B cell (primary cell): ENCODE results near the gene TSEN34.
A peak's percentile ranks its signal among the peaks of the same experiment; 100 is the strongest.

Source experiments
- EZH2 ChIP-seq: IDR thresholded peaks from 2 replicates; pipeline ENCODE4 v1.6.1; 2012; ENCODE audit warnings: borderline replicate concordance, low read depth, mild to moderate bottlenecking, moderate library complexity, low read length; ENCODE audit not compliant: insufficient read depth, poor library complexity, severe bottlenecking
- TF ChIP-seq, protein P1 (sequence below): fragments of 200-600 bp; IDR thresholded peaks from one replicate; pipeline ENCODE4 v1.8.0; 2022; ENCODE audit warnings: antibody characterized with exemption, mild to moderate bottlenecking

DNA sequence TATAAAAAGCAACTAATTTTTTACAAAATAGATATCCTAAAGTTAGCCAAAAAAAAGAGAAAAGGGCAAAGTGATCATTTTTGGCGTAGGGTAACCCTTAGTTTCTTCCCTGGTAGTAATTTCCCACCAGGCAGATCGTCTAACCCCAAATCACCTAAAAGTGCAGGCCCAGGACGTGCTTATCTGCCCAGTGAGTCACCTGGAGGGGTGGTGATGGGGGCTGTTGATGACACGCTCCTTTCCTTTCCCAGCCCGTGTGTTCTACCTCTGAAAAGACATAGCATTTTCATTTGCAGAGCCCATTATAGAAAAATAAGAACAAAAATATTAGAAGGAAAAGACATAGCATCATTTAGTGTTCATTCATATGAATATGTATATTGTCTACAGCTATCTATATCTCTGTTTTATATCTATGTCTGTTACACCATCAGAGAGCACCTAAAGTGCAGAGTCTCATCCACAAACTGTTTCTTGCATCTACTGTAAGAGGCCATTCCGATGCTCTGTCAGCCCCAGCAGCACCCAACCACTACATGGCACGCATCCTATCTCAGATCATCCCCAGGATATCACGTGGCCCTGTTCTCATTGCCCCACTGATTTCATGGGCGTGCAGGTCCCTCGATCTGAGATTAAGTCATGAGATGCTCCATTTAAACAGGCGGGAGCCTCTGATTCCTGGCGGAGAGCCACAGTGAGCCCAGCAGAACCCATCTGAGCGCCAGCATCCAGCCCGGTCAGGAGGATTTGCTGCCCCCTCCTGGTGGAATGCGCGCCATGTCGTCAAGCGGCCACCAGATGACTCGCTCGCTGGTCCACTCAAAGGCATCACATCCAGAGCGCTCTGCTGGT, 40.2 kb downstream of the TSEN34 start:
- TF ChIP-seq, protein P1, sequence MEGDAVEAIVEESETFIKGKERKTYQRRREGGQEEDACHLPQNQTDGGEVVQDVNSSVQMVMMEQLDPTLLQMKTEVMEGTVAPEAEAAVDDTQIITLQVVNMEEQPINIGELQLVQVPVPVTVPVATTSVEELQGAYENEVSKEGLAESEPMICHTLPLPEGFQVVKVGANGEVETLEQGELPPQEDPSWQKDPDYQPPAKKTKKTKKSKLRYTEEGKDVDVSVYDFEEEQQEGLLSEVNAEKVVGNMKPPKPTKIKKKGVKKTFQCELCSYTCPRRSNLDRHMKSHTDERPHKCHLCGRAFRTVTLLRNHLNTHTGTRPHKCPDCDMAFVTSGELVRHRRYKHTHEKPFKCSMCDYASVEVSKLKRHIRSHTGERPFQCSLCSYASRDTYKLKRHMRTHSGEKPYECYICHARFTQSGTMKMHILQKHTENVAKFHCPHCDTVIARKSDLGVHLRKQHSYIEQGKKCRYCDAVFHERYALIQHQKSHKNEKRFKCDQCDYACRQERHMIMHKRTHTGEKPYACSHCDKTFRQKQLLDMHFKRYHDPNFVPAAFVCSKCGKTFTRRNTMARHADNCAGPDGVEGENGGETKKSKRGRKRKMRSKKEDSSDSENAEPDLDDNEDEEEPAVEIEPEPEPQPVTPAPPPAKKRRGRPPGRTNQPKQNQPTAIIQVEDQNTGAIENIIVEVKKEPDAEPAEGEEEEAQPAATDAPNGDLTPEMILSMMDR = peak; percentile 91
- TF ChIP-seq EZH2 = no peak
